Measurements from ENCODE around the gene HPS6. TPM values are rescaled to one million over a fixed set of nuclear protein-coding genes. Genes with fewer than 3 reads are reported as not detected.
A peak's percentile ranks its signal among the peaks of the same experiment; 100 is the strongest.

Gene HPS6
- total and polyA plus RNA-seq, 11 donors = 7.6 to 23.1 (median 12.4) TPM

- intact Hi-C loops (cut with DNase I) = loop anchor here in 4 of 10 donors (2.0 to 5.0 kb wide), 2 partner anchors 52 to 225 kb away; no protein-coding TSS in a partner anchor
These were observed 631 bp downstream of the HPS6 start for GRCh38 chr10:102065561-102066398.

DNA sequence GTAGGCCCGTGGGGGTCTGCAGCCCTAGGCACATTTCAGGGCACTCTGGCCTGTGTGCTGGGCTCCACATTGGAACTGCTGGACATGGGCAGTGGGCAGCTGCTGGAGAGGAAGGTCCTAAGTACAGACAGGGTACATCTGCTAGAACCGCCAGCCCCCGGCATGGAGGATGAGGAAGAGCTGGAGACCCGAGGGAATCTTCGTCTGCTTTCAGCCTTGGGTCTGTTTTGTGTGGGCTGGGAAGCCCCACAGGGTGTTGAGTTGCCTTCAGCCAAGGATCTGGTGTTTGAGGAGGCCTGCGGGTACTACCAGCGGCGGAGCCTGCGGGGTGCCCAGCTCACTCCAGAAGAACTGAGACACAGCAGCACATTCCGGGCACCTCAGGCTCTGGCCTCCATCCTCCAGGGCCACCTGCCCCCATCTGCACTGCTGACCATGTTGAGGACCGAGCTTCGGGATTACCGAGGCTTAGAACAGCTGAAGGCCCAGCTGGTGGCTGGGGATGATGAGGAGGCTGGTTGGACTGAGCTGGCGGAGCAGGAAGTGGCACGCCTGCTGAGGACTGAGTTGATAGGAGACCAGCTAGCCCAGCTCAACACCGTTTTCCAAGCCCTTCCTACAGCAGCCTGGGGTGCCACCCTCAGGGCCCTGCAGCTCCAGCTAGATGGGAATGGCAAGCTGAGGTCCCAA, 1.4 kb downstream of the HPS6 start:
- Histone ChIP-seq H3K9me3 (no peaks in the 10 kb centered on the region), H3K27me3 (no peaks in the 10 kb centered on the region), H3K36me3 (peaks cover 0 to 14% (median 8%) of the 10 kb centered on the region in 9 donors), H3K4me1 (peaks cover 8 to 50% (median 33%) of the 10 kb centered on the region in 12 donors), H3K27ac (peak overlapping the region in 8 of 12 donors; percentile 88 to 97 (median 94)), H3K4me3 (peak overlapping the region in 11 of 12 donors; percentile 79 to 99 (median 93))
- intact Hi-C loops (cut with DNase I) = loop anchor here in 4 of 10 donors (5.0 kb wide), 1 partner anchor 51 kb away; no protein-coding TSS in a partner anchor
- 75 to 86% (median 82%) methylated on average over 7 to 16 of the region's 16 CpGs for WGBS, 4 donors
- ATAC-seq = no peak
- TF ChIP-seq CTCF (IDR thresholded peaks at IDR 0.05) = no peak
- no peak for TF ChIP-seq POLR2A (IDR thresholded peaks at IDR 0.05)
- no peak for DNase-seq

More at GRCh38 chr10:102065561-102066398, 631 bp downstream of the HPS6 start:
- DNase-seq (peak in 4 of 5 donors; percentile 37 to 75 (median 47)), ATAC-seq (peak in 3 of 4 donors; percentile 6 to 61 (median 61))
- Histone ChIP-seq H3K9me3 (no peaks in the 10 kb centered on the region), H3K4me1 (peaks cover 8 to 50% (median 33%) of the 10 kb centered on the region in 12 donors), H3K36me3 (peaks cover 0 to 14% (median 8%) of the 10 kb centered on the region in 9 donors), H3K27me3 (no peaks in the 10 kb centered on the region), H3K27ac (peak overlapping the region; percentile 85 to 98 (median 92)), H3K4me3 (peak overlapping the region; percentile 79 to 99 (median 94))
- TF ChIP-seq CTCF (IDR thresholded peaks at IDR 0.05) (peak in 2 of 12 donors; percentile 10), POLR2A (IDR thresholded peaks at IDR 0.05) (no peak)
- WGBS, 4 donors = 7 to 47% (median 10%) methylated on average over 7 to 63 of the region's 63 CpGs

GRCh38 chr10:102067091-102067916, 2.2 kb downstream of the HPS6 start:
- intact Hi-C loops (cut with DNase I) = loop anchor here in 4 of 10 donors (5.0 kb wide), 1 partner anchor 50 kb away; no protein-coding TSS in a partner anchor
- DNase-seq = no peak
- 88 to 90% (median 89%) methylated on average over 4 to 18 of the region's 18 CpGs for WGBS, 4 donors
- peaks cover 0 to 14% (median 8%) of the 10 kb centered on the region in 9 donors for H3K36me3 ChIP-seq
- no peaks in the 10 kb centered on the region for H3K9me3 ChIP-seq
- peaks cover 8 to 50% (median 33%) of the 10 kb centered on the region in 12 donors for H3K4me1 ChIP-seq
- H3K4me3 ChIP-seq = no peak overlapping the region
- ATAC-seq = no peak
- no peak overlapping the region for H3K27ac ChIP-seq
- no peaks in the 10 kb centered on the region for H3K27me3 ChIP-seq
- TF ChIP-seq POLR2A (IDR thresholded peaks at IDR 0.05) = no peak
- TF ChIP-seq CTCF (IDR thresholded peaks at IDR 0.05) = no peak

Data from heart left ventricle (tissue), 16 donors.